K562 (cell line): ENCODE measurements around the gene TCEA3. TPM values are rescaled to one million over a fixed set of nuclear protein-coding genes. Genes with fewer than 3 reads are reported as not detected.

ENCODE experiments used
- ATAC-seq: fragments of 200-7000 bp; cut with Tn5 transposase; 3 replicates; pipeline ENCODE4 v1.9.1; 2020; ENCODE audit warnings: moderate library complexity
- BruUV-seq: library from RNA; stranded (reverse); fragments of 400-500 nt; replicated peaks from 2 replicates; lab custom pipeline; 2021; lab: Mats Ljungman, UMichigan
- CTCF ChIA-PET: fragments of 300-600 bp; formaldehyde crosslinking; extraction: SDS; loops from one replicate; lab custom pipeline; 2021; ENCODE audit warnings: low intra/inter-chr PET ratio; lab: Yijun Ruan, JAX
- POLR2A ChIA-PET: fragments of 300-600, 350-650 bp; sonication (Branson Sonifier 250); formaldehyde crosslinking; extraction: SDS; loops from one replicate; lab custom pipeline; 2021; ENCODE audit warnings: antibody characterized with exemption, inconsistent platforms; lab: Yijun Ruan, JAX
- DNase-seq, 4 experiments: peaks; one replicate each; pipeline versions ENCODE4 v3.0.0 to v3.0.0-alpha.2; 2011 to 2018; ENCODE audit warnings: low spot score in 3 of 4, mixed read lengths in 3 of 4; ENCODE audit errors: extremely low read depth in 1 of 4
- FAIRE-seq: peaks from 2 replicates; lab custom pipeline; 2011; peaks lifted over from hg19 to GRCh38; lab: Jason Lieb, UNC
- H2AFZ ChIP-seq: 2 replicates; pipeline ENCODE4 v1.6.0; 2011; ENCODE audit warnings: low read depth, low read length, control low read depth, inconsistent platforms
- H3K27ac ChIP-seq: fragments of 200-600 bp; 3 replicates; pipeline ENCODE4 v1.8.0; 2011; ENCODE audit warnings: low read depth, mild to moderate bottlenecking, control low read depth, inconsistent platforms, low read length, moderate library complexity, mixed read lengths; ENCODE audit errors: extremely low read depth
- H3K27me3 ChIP-seq, 2 experiments: fragments of 300-600 bp in 1 of 2; 2 replicates in 1 of 2; 3 replicates in 1 of 2; pipeline versions ENCODE4 v1.6.0 to v1.8.0; 2011; ENCODE audit warnings: inconsistent platforms in 2 of 2, low read length in 2 of 2, mild to moderate bottlenecking in 1 of 2, mixed read lengths in 1 of 2, moderate library complexity in 1 of 2; ENCODE audit not compliant: control insufficient read depth in 2 of 2, insufficient read depth in 2 of 2
- H3K36me3 ChIP-seq: fragments of 300-600 bp; 3 replicates; pipeline ENCODE4 v1.8.0; 2011; ENCODE audit warnings: mild to moderate bottlenecking, low read length, inconsistent platforms; ENCODE audit not compliant: control insufficient read depth, insufficient read depth
- H3K4me1 ChIP-seq, 2 experiments: fragments of 200-600 bp in 1 of 2; replicated peaks in 1 of 2; 2 replicates in 1 of 2; 3 replicates in 1 of 2; pipeline versions ENCODE4 v1.5.1 to v1.8.0; 2011; ENCODE audit warnings: inconsistent platforms in 2 of 2, low read length in 2 of 2, mild to moderate bottlenecking in 1 of 2, mixed read lengths in 1 of 2, moderate library complexity in 1 of 2; ENCODE audit not compliant: control insufficient read depth in 2 of 2, insufficient read depth in 2 of 2
- H3K4me2 ChIP-seq: 2 replicates; pipeline ENCODE4 v1.6.1; 2011; ENCODE audit warnings: low read length, control low read depth, inconsistent platforms, mixed read lengths; ENCODE audit not compliant: insufficient read depth
- H3K4me3 ChIP-seq: fragments of 200-600 bp; sonication (generic), shearing (Covaris generic); 2 replicates; pipeline ENCODE4 v1.5.1; 2016; ENCODE audit warnings: control low read depth, inconsistent platforms
- H3K79me2 ChIP-seq: fragments of 200-600 bp; 3 replicates; pipeline ENCODE4 v1.8.0; 2011; ENCODE audit warnings: low read length, inconsistent platforms; ENCODE audit not compliant: control insufficient read depth, insufficient read depth
- H3K9ac ChIP-seq, 2 experiments: 2 replicates each; pipeline versions ENCODE4 v1.6.0 to v1.6.1; 2011; ENCODE audit warnings: low read depth in 2 of 2, low read length in 2 of 2, control low read depth in 1 of 2, inconsistent platforms in 1 of 2, mild to moderate bottlenecking in 1 of 2, mixed read lengths in 1 of 2; ENCODE audit not compliant: insufficient read depth in 1 of 2
- H3K9me1 ChIP-seq: one replicate; pipeline ENCODE4 v1.6.0; 2011; ENCODE audit warnings: inconsistent platforms, mild to moderate bottlenecking, low read length, moderate library complexity; ENCODE audit not compliant: control insufficient read depth, insufficient read depth
- H3K9me3 ChIP-seq: replicated peaks from 2 replicates; pipeline ENCODE4 v1.5.1; 2011; ENCODE audit warnings: low read depth, low read length, inconsistent platforms; ENCODE audit not compliant: control insufficient read depth, insufficient read depth
- H4K20me1 ChIP-seq: replicated peaks from 2 replicates; pipeline ENCODE4 v1.6.1; 2011; ENCODE audit warnings: low read length, inconsistent platforms, mixed read lengths; ENCODE audit not compliant: control insufficient read depth, insufficient read depth
- ADNP ChIP-seq: fragments of 200-800 bp; sonication (Bioruptor generic); IDR thresholded peaks from 2 replicates; pipeline ENCODE4 v1.6.1; 2016; ENCODE audit warnings: missing genetic modification characterization, missing compliant biosample characterization
- BCOR ChIP-seq: fragments of 450-650 bp; IDR thresholded peaks from 2 replicates; pipeline ENCODE4 v1.6.1; 2016
- KDM1A ChIP-seq, 2 experiments: fragments of 450-650 bp; IDR thresholded peaks; 2 replicates each; pipeline ENCODE4 v1.6.1; 2016; ENCODE audit warnings: mild to moderate bottlenecking in 2 of 2
- MEF2A ChIP-seq: IDR thresholded peaks from 2 replicates; pipeline ENCODE4 v1.6.1; 2011; ENCODE audit warnings: low read depth, mild to moderate bottlenecking, low read length, moderate library complexity; ENCODE audit not compliant: control insufficient read depth
- NFATC3 ChIP-seq: fragments of 450-650 bp; IDR thresholded peaks from 2 replicates; pipeline ENCODE4 v1.6.1; 2017; ENCODE audit warnings: mild to moderate bottlenecking
- NFE2 ChIP-seq: IDR thresholded peaks from 2 replicates; pipeline ENCODE4 v1.6.1; 2014; ENCODE audit warnings: antibody characterized with exemption, low read depth
- RBM14 ChIP-seq: fragments of 200-400 bp; formaldehyde crosslinking; IDR thresholded peaks from 2 replicates; pipeline ENCODE4 v1.6.1; 2018; ENCODE audit warnings: low read depth, mild to moderate bottlenecking, low read length, moderate library complexity, borderline replicate concordance; ENCODE audit not compliant: insufficient read depth
- RBM25 ChIP-seq: fragments of 200-400 bp; formaldehyde crosslinking; IDR thresholded peaks from 2 replicates; pipeline ENCODE4 v1.6.1; 2018; ENCODE audit warnings: low read length, low read depth, moderate library complexity; ENCODE audit not compliant: severe bottlenecking
- SMARCA5 ChIP-seq: fragments of 450-650 bp; IDR thresholded peaks from 2 replicates; pipeline ENCODE4 v1.6.1; 2016
- YBX1 ChIP-seq: fragments of 450-650 bp; IDR thresholded peaks from 2 replicates; pipeline ENCODE4 v1.7.1; 2016; ENCODE audit warnings: mild to moderate bottlenecking
- ZFP36 ChIP-seq: fragments of 150-350 bp; IDR thresholded peaks from 2 replicates; pipeline ENCODE4 v1.6.1; 2018; ENCODE audit warnings: low read length, low read depth; ENCODE audit not compliant: partially characterized antibody
- WGBS: fragments of 100-300 bp; shearing (Covaris generic); methylation state at CpG from one replicate; pipeline ENCODE4 v1.1.6; 2016; ENCODE audit warnings: low coverage, mixed read lengths; ENCODE audit not compliant: insufficient coverage; ENCODE audit errors: missing lambda C conversion rate; 5-methylcytosine and 5-hydroxymethylcytosine counted together
- in situ Hi-C: fragments of 300-500 bp; cut with MboI; formaldehyde crosslinking; loops from 4 replicates; pipeline ENCODE4 v1.15.0; 2018; ENCODE audit warnings: inconsistent platforms, mixed read lengths
- intact Hi-C: fragments of 100-400 bp; cut with micrococcal nuclease; formaldehyde crosslinking; loops from 2 replicates; pipeline ENCODE4 v1.14.2; 2022
- polyA plus RNA-seq, 8 experiments: library from polyadenylated mRNA; depleted of rRNA in 4 of 8; stranded (reverse) in 5 of 8; unstranded in 3 of 8; fragments of >200 nt; fragmentation: Nextera tagmentation in 2 of 8; fragmentation: Illumina TruSeq in 1 of 8; extraction: Ambion mirVana in 2 of 8; extraction: Trizol in 1 of 8; gene quantifications; 2 replicates each; pipeline versions ENCODE4 v1.2.1 to v1.2.3, GENCODE V29; 2011 to 2014; ENCODE audit warnings: inconsistent platforms in 1 of 8, missing spikeins in 1 of 8
- total RNA-seq, 7 experiments: library from RNA; depleted of rRNA in 6 of 7; stranded (reverse); fragments of >200 nt in 6 of 7; fragmentation: Illumina TruSeq in 2 of 7; extraction: Trizol in 2 of 7; gene quantifications; 2 replicates each; pipeline versions ENCODE4 v1.2.1 to v1.2.3, GENCODE V29; 2011 to 2021; ENCODE audit warnings: low replicate concordance in 1 of 7

The TCEA3 gene
- total and polyA plus RNA-seq, 9 of the 15 experiments (the other 6 are each of a cell fraction or from before 2014, with no cell fraction given) = 0.03 to 0.55 (median 0.36) TPM

DNA sequence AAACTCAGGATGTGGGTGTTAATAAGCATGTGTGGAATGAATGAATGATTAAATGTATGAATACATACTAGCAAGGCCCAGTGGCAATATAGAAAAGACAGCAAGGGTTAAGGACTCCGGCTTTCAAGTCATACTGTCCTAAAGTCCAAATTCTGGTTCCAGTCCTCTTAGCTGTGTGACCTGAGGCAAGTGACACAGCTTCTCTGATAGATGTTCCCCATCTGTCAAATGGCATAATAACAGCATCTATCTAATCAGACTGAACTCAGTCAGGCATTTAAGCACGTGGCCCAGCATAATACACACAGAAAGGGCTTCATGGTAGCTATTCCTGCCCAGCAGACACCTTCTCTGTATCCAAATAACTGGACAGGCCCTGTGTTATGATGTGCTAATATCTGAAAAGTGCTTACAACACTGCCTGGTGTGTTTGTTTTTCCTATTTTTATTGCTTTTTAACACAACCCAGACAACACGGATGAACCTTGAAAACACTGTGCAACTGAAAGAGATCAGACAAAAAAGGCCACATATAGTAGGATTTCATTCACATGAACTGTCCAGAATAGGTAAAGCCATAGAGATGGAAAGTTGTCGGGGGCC lies 47.0 kb upstream of the TCEA3 start:
- ChIA-PET POLR2A (interaction anchor here (0.8 to 1.0 kb wide), 2 partner anchors 17 to 127 kb away, joined by 3 read pairs; partner anchors contain the start of gene HNRNPR), CTCF (no interaction called here)
- Histone ChIP-seq H4K20me1 (0 out of 2 replicates have a peak, but pooled peaks cover 8% of the 10 kb centered on the region), H3K9me3 (no peaks in the 10 kb centered on the region), H3K27me3 (no peaks in the 10 kb centered on the region), H3K79me2 (no peaks in the 10 kb centered on the region), H3K36me3 (no peaks in the 10 kb centered on the region), H3K4me3 (no peak overlapping the region), H3K27ac (no peak overlapping the region), H3K4me2 (no peak overlapping the region), H2AFZ (no peak overlapping the region), H3K4me1 (peaks cover 5 to 18% of the 10 kb centered on the region in 2 experiments; a peak in 4 of 5 replicates), H3K9ac (no peak overlapping the region), H3K9me1 (no peaks in the 10 kb centered on the region)
- TF ChIP-seq MEF2A = no peak
- TF ChIP-seq RBM25 = peak; percentile 77
- peak; percentile 28; the same call in 1 of the 2 replicates for TF ChIP-seq ADNP (tag)
- no peak for TF ChIP-seq NFE2
- peak in 1 of 2 experiments; percentile 48; a peak in 2 of 4 replicates for TF ChIP-seq KDM1A (IDR thresholded peaks at IDR 0.05)
- peak; percentile 83 for TF ChIP-seq ZFP36
- TF ChIP-seq SMARCA5 = peak; percentile 39; the same call in 1 of the 2 replicates
- TF ChIP-seq BCOR = peak; percentile 84
- TF ChIP-seq NFATC3 = no peak
- no peak for TF ChIP-seq YBX1
- TF ChIP-seq RBM14 = no peak
- in situ Hi-C loops (no loop called here), intact Hi-C loops (no loop called here)
- ATAC-seq (no peak), FAIRE-seq (no peak), DNase-seq (no peak)
- WGBS = 43% methylated on average over 4 of the region's 4 CpGs
- BruUV-seq = no TSS peak
